Measurements from ENCODE around the gene PHACTR1.

DNA sequence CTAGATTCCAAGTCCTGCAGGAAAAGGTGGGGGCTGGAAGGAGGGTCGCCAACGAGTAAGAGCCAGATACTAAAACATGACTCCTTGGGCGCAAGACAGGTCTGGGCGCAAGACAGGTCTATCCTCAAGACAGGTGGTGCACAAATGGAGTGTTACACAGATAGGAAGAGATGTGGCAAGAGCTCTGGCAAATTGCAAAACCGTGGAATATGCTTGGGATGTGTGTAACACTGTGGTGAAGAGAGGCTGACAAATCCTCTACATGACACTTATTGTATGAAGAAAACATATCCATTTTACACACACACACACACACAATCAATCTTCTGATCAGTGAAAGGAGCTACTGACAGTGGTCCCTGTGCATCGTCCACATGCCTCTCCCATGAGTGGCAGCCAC is 534.1 kb downstream of the PHACTR1 start:
- TF ChIP-seq, protein P1, sequence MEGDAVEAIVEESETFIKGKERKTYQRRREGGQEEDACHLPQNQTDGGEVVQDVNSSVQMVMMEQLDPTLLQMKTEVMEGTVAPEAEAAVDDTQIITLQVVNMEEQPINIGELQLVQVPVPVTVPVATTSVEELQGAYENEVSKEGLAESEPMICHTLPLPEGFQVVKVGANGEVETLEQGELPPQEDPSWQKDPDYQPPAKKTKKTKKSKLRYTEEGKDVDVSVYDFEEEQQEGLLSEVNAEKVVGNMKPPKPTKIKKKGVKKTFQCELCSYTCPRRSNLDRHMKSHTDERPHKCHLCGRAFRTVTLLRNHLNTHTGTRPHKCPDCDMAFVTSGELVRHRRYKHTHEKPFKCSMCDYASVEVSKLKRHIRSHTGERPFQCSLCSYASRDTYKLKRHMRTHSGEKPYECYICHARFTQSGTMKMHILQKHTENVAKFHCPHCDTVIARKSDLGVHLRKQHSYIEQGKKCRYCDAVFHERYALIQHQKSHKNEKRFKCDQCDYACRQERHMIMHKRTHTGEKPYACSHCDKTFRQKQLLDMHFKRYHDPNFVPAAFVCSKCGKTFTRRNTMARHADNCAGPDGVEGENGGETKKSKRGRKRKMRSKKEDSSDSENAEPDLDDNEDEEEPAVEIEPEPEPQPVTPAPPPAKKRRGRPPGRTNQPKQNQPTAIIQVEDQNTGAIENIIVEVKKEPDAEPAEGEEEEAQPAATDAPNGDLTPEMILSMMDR (IDR thresholded peaks at IDR 0.05) = no peak
- TF ChIP-seq POLR2A (IDR thresholded peaks at IDR 0.05) = no peak
